ENCODE results near the gene JMJD8. TPM values are rescaled to one million over a fixed set of nuclear protein-coding genes. Genes with fewer than 3 reads are reported as not detected.

JMJD8 gene
- total and polyA plus RNA-seq, 9 of the 15 experiments (the other 6 are each of a cell fraction or from before 2014, with no cell fraction given), result 1.2 to 50.6 (median 29.3) TPM

- TF ChIP-seq HINFP (tag; conservative IDR thresholded peaks at IDR 0.05; ENCODE audit: low read depth) (peak; percentile 65), ZBTB1 (CRISPR knock-in tag; IDR thresholded peaks at IDR 0.05; ENCODE audit: borderline replicate concordance, low read depth) (peak; percentile 92), MYNN (IDR thresholded peaks at IDR 0.05) (no peak), MYNN (CRISPR knock-in tag; IDR thresholded peaks at IDR 0.05) (no peak), KDM2B (CRISPR knock-in tag; IDR thresholded peaks at IDR 0.05) (peak; percentile 85; the same call in 1 of the 2 replicates), TRIM24 (IDR thresholded peaks at IDR 0.05) (peak in 1 of 2 experiments; percentile 36; a peak in 2 of 4 replicates), ZNF764 (CRISPR knock-in tag; IDR thresholded peaks at IDR 0.05; ENCODE audit: low read depth) (no peak), HOMEZ (CRISPR knock-in tag; IDR thresholded peaks at IDR 0.05) (no peak), HBP1 (CRISPR knock-in tag; IDR thresholded peaks at IDR 0.05) (0 out of 2 replicates have a peak, but pooled peaks have one; percentile 59), GTF2E2 (tag; IDR thresholded peaks at IDR 0.05) (peak; percentile 28; the same call in 1 of the 2 replicates), ZNF740 (CRISPR knock-in tag; IDR thresholded peaks at IDR 0.05) (0 out of 2 replicates have a peak, but pooled peaks have one; percentile 50), ZNF740 (tag; IDR thresholded peaks at IDR 0.05) (no peak), MITF (IDR thresholded peaks at IDR 0.05) (peak; percentile 66; the same call in 1 of the 2 replicates), CBX3 (IDR thresholded peaks at IDR 0.05; ENCODE audit: borderline replicate concordance in 1 of 2, low read length in 2 of 2) (peak in 1 of 2 experiments; percentile 49; a peak in 1 of 3 replicates), NR4A1 (CRISPR knock-in tag; IDR thresholded peaks at IDR 0.05) (no peak), NR4A1 (tag; IDR thresholded peaks at IDR 0.05) (0 out of 2 replicates have a peak, but pooled peaks have one; percentile 34), HCFC1 (IDR thresholded peaks at IDR 0.05; ENCODE audit: low read depth, low read length) (peak; percentile 98), RBFOX2 (IDR thresholded peaks at IDR 0.05; ENCODE audit: low read depth, low read length) (peak; percentile 91), E2F3 (CRISPR knock-in tag; IDR thresholded peaks at IDR 0.05) (peak; percentile 56), BRD9 (IDR thresholded peaks at IDR 0.05; ENCODE audit: low read depth, partially characterized antibody) (peak; percentile 99)
Measured at GRCh38 chr16:636206-637080, 47.7 kb downstream of the JMJD8 start, which contains the start of gene METTL26 (continued).

All from K562 (cell line).